Dermis blood vessel endothelial cell (primary cell): ENCODE results near the gene DSCAML1. TPM values are rescaled to one million over a fixed set of nuclear protein-coding genes. Genes with fewer than 3 reads are reported as not detected.
"Not testable (repeated sequence)": the region's sequence is repeated elsewhere in the genome, so short reads cannot be mapped to it uniquely, and the experiment has no call there.

ENCODE experiments used
- DNase-seq: peaks from one replicate; pipeline ENCODE4 v3.0.0; 2010
- total RNA-seq: library from RNA; depleted of rRNA; stranded (reverse); fragments of >200 nt; gene quantifications from 2 replicates; pipeline ENCODE4 v1.2.3, GENCODE V29; 2014

The DSCAML1 gene
- total RNA-seq, 1 donor from 2014 or later: under 0.01 TPM

DNA sequence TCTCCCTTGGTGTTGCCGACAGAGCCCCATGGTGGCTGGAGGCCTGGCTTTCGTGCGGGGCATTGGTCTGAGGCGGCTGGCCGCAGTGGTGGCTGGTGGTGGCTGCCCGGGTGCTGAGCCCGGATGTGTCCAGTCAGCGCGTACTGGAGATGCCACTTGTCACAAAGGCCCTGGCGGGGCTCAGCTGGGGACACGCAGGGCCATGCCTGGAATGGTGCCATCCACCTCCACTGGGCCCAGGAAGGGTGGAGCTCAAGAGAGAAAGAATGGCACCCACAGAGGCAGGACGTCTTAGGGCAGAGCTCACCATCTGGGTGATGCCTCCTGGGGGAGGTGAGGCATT is 376.9 kb downstream of the DSCAML1 start:
- no peak for DNase-seq

DNA sequence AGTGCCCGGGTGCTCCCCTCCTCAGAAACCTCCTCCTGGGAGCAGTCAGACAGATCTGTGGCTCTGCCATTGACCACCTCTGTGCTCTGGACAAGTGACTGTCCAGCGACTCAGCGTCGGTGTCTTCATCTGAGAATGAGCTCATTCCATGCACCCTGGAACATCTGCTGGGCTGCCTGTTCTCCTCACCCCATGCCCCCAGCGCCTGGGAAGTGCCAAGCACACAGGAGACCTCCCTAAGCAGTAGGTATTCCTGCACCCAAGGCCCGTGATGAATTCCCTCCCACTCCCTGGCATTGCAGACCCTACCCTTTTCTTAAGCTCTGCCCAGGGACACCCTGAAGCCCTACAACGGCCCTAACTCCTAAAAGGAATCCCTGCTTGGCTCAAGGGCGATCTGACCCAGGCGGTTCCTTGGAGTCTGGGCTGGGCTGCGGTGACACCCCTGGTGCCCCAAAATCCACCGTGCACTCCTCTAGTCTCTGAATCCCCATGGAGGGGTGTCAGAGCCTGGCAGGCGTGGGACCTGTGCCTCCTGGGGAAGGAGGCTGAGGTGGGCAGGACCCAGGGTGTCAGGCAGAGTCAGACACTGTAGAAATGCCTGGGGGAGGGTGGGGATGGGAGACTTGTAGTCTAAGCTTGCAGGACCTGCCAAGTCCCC is 377.4 kb downstream of the DSCAML1 start:
- no peak for DNase-seq

DNA sequence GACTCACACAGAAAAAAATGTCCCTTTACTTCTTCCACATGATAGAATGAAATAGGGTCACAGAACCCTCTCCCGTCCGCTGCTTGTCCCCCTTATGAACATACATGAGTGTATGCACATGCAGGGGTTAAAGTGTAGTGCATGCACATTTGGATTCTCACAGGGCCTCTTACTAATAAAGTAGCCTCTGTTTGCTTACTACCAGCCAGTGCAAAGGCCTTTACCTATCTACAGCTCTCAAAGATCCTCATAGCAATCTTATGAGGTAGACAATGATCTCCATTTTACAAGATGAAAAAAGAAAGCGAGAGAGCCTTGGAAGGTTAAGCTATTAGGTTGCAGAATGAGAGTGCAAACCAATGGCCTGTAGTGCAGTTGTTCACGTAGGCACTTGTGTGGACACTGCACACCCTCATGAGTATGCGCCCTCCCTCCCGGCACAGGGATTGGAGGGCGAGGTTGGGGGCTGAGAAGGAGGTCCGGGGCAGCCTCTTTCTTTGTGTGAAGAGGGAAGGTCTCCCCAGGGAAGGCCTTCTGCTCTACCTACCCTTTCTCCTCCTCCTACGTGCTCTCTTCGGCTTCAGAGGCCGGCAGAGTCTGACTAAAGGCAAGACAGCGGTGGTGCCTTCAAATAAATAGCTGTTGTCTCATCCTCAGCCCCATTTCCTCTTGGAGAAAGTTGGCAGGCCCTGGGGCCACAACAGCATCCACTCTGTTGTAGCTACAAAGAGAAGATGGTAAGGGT is 378.1 kb downstream of the DSCAML1 start:
- no peak for DNase-seq

DNA sequence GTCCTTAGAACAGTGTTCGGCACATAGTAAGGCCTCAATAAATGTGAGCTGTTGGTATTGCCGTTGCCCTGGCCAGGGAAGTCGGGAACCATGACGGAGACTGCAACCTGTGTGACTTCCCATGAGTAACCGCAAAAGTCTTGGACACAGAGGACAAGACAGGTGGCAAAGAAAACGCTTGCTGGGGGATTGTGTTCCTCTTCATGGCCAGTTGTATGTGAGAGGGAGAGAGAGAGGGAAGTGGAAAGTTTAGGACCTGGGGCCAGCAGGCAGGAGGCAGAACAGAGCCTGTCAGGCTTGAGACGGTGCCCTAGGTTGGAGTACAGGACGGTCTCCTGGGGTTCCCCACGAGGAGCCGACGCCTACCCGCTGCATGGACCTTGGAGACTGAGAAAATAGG is 379.2 kb downstream of the DSCAML1 start:
- no peak for DNase-seq

DNA sequence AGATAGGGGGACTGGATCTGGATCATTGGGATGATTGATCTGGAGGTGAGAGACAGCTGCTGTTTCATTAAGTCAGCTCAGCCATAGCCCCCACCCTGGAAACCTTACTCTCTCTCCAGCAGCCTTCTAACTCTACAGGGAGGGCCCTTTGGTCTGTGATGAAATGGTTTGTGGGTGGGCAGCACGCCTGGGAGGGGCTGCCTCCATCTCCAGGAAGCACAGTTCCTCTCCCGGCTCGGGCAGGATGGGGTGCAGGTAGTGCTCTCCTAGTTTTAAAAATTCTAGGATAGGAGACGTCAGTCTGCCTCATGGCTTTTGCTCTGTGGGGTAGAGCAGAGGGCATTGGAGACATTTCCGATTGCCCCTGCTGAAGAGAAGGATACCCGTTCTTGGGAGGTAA is 379.7 kb downstream of the DSCAML1 start:
- DNase-seq: no peak

DNA sequence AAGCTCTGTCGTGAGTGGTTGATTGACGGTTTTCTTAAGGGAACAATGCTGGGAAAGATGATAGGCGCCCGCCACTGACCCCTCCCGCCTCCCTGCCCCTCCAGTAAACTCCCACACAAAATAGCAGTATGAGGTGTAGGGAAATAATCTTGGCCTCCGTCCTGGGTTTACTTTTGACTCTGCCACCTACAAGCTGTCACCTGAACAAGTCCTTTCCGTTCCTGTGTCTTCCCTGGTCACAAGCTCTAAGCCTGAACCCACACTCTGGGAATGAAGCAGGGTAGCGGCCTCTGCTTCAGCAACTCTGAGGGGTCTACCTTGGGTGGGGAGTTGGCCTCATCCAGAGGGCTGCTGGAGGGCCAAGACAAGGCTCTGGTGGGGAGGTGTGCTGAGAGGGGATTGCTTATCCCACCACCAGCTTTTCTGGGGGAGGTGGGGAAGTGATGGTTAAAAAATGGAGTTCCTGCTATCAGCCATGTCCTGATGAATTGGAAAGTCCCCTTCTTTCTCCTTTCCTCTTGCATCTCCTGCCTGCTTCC is 381.6 kb downstream of the DSCAML1 start:
- no peak for DNase-seq

DNA sequence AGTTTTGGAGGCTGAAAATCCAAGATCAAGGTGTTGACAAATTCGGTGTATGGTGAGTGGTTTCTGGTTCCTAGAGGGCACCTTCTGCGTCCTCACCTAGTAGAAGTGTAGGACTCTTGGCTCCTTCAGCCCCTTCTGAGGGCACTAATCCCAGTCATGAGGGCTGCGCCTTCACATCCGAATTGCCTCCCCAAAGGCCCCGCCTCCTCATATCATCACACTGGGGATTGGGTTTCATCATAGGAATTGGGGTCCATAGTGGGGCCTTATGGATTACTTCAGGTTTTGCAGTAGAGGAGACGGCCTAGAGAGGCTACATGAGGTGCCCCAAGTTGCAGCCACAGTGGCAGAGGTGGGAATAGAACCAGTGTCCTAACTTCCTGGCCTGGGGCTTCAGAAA is 382.3 kb downstream of the DSCAML1 start:
- no peak for DNase-seq

DNA sequence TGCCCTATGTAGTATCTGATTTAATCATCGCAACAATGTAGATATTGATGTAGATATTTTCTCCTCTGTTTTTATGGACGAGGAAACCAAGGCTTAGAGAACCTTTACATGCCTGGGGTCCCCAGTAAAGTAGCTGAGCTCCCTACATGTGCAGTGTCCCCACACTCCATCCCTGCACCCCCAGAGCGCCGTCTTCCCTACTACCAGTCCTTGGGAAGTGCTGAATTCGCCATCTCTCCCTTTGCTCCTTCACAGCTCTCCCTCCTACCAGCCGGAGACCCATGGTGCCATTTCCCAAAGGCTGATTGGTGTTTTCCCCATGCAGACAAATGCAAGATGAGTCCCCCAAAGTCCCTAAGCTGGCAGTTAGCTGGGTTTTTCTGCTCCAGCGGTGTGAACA is 383.4 kb downstream of the DSCAML1 start:
- no peak for DNase-seq

DNA sequence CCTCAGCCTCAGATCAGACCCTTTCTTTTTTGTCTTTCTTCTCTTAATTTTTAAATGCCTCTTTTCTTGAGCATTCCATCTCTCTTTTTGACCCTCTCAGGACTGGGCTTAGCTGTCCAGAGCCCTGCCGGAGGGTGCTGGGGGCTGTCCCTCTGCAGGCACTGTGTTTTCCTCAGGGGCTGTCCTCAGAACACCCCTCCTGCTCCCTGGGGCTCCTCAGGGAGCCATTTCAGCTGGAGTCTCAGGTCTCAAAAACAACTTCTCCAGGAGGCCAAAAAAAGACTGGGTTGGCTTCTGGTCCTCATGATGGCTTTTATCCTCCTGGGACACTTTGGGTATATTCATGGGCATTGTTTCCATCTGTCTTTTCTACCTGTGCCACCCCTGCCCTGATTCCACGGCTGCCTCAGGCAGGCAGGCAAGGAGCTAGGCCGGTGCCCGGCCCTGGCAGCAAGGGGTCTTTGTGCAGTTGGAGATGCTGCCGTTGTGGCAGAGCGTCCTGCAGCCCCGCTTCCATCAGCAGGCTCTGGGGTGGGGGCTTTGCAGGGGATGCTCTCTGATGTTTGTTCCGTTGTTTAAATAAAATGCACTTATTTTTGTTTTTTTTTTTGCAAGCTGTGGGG is 384.3 kb downstream of the DSCAML1 start:
- DNase-seq: no peak

DNA sequence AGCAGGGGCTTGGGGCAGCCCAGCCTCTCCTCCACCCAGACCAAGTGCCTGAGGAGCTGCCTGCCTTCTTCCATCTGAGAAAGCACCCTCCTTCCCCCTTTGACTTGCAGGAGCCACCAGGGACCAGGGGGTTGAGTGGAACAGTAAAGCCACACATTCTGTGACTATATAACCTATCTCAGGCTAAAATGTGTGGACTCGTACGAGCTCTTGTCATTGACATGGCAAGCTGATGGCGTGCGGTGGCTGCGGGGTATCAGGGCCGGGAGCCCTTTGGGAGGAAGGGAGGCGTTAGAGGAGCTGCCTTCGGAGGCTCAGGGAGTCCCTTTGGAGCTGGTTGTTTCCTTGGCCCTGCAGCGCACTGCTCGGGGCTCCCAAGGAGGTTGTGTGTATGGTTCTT is 384.8 kb downstream of the DSCAML1 start:
- DNase-seq: no peak

DNA sequence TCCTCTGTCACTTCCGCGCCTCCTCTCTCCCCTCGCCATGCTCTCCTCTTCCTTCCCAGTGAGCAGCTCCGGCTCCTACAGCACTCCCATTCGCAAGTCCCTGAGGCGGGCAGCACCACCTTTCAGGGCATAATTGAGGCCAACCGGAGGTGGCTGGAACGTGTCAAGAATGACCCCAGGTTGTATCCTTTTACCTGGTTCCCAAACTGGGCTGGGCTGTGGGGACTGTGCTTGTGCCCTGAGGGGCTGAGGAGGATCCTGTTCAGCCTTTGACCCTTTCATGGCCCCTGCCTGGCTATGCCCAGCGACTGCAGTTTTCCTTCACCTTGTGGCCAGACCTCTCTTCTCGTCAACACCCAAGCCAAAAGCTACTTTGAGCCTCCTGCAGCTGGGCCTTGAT is 385.3 kb downstream of the DSCAML1 start:
- DNase-seq: no peak

DNA sequence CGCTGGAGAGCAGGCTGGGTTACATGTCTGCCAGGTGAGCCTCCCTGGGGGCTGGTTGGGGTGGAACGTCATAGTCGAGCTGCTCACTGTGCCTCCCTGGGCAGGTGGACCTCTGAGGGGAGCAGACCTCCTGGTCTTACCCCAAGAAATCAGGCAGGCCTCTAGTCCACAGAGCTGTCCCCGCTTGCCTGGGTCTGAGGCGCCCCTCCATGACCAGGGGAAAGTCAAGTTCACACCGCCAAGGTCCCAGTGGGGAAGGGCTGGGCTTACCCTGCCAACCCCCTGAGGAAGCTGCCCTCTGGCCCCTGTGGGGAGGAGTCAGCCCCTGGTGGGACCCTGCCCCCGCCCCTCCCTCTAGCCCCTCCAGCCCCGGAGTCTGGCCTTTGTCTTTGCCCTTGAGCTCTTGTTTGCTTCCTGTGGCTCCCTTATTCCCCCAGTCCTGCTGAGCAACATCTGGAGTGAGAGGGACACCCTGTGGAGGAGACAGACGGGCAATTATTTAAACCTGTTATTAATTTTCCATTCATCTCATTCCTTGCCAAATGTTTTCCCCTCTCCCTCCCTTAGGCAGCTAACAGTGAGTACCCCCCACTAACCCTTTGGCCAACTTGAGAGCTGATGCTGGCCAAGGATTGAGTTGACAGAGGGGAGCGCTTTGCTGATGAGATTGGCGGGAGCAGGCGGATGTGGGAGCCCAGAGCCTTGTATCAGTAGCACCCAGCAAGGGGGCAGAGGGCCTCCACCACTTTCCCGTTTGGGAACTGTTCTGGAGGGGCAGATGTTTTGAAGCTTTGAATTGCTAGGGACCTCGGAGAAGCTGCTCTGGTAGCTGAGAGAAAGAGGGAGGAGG is 385.9 kb downstream of the DSCAML1 start:
- no peak for DNase-seq

DNA sequence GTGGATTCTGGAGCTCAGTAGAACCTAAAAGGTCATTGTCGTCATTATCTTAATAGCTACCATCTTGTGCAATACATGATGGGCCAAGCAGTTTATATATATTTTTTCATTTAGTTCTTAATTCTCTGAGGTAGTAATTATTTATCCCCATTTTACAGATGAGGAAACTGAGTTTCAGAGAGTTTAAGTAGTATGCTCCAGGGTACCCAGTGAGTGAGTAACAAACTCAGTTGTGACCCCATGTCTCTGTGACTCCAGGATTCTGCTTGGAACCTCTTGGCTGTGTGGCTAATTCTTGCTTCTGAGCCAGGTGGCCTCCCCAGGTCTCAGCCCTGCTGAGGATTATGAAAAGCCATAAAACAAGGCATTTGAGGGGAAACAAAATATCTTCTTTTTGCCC is 386.8 kb downstream of the DSCAML1 start:
- no peak for DNase-seq

DNA sequence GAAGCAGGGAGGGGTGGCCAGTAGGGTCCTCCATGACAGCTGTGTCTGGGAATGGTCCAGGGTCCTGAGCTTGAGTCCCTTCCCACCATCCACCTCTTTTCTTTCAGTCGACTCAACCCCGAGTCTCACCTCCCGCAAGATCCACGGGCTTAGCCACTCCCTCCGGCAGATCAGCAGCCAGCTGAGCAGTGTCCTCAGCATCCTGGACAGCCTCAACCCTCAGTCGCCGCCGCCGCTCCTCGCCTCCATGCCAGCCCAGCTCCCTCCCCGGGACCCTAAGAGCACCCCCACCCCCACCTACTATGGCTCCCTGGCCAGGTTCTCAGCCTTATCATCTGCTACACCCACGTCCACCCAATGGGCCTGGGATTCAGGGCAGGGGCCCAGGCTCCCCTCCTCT is 387.5 kb downstream of the DSCAML1 start:
- DNase-seq: no peak

DNA sequence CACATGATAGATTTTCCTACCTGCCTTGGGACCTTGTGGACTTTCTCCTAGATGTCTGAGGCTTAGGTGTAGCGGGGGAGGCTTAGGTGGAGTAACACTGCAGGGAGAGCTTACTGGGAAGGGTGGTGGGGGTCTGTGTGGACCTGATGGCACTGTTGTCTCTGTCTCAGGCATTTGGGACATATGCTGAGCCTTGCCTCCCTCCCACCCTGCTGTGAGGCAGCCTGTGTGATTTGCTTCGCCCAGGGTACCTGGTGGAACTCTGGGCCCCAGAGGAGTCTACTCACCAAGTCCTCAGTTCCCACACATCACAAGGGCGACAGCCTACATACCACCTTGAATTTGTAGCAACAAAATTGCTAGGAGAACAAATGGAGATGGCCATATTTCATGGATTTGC is 388.7 kb downstream of the DSCAML1 start:
- DNase-seq: no peak

DNA sequence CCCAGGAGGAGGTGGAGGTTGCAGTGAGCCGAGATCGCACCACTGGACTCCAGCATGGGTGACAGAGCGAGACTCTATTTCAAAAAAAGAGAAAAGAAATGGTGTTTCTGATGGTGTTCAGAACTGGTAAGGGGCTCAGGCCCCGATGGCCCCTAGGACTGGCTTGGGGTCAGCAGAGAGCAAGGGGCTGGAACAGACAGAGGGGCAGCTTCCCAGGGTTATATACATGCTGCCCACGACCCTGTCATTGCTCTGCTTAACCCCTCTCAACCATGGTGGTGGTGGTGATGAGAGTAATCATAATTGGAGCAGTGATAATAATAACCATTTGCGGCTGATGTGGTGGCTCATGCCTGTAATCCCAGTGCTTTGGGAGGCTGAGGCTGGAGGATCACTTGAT is 390.0 kb downstream of the DSCAML1 start:
- no peak for DNase-seq

DNA sequence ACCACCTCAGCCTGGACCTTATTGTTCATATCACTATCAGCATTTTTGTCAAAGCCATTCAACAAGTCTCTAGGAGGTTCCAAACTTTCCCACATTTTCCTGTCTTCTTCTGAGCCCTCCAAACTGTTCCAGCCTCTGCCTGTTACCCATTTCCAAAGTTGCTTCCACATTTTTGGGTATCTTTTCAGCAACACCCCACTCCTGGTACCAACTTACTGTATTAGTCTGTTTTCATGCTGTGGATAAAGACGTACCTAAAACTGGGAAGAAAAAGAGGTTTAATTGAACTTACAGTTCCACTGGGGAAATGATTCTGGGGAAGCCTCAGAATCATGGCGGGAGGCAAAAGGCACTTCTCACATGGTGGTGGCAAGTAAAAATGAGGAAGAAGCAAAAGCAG is 391.1 kb downstream of the DSCAML1 start:
- not testable (repeated sequence) for DNase-seq

DNA sequence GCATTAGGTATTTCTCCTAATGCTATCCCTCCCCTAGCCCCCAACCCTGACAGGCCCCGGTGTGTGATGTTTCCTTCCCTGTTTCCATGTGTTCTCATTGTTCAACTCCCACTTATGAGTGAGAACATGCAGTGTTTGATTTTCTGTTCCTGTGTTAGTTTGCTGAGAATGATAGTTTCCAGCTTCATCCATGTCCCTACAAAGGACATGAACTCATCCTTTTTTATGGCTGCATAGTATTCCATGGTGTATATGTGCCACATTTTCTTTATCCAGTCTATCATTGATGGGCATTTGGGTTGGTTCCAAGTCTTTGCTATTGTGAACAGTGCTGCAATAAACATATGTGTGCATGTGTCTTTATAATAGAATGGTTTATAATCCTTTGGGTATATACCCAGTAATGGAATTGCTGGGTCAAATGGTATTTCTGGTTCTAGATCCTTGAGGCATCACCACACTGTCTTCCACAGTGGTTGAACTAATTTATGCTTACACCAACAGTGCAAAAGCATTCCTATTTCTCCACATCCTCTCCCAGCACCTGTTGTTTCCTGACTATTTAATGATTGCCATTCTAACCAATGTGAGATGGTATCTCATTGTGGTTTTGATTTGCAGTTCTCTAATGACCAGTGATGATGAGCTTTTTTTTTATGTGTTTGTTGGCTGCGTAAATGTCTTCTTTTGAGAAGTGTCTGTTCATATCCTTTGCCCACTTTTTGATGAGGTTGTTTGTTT is 397.7 kb downstream of the DSCAML1 start:
- not testable (repeated sequence) for DNase-seq

DNA sequence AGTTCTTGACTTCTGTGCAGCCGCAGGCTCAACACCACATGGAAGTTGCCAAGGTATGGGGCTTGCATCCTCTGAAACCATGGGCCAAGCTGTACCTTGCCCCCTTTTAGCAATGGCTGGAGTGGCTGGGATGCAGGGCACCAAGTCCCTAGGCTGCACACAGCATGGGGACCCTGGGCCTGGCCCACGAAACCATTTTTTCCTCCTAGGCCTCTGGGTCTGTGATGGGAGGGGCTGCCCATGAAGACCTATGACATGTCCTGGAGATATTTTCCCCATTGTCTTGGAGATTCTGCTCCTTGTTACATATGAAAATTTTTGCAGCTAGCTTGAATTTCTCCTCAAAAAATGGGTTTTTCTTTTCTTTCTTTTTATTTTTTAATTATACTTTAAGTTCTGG is 398.4 kb downstream of the DSCAML1 start:
- DNase-seq: not testable (repeated sequence)

DNA sequence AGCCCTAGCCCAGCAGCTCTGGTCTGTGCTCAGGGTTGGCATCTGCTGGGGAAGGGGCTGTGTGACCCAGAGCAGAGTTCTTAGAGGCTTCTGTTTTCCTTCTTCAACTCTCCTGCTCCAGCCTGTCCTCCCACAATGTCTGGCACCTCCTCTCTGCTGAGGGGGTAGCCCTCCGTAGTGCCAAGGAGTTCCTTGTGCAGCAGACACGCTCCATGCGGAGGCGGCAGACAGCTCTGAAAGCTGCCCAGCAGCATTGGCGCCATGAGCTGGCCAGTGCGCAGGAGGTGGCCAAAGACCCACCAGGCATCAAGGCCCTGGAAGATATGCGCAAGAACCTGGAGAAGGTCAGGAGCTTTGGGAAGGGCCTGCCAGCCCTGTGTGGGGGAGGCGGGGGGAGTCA is 400.0 kb downstream of the DSCAML1 start:
- DNase-seq: no peak

DNA sequence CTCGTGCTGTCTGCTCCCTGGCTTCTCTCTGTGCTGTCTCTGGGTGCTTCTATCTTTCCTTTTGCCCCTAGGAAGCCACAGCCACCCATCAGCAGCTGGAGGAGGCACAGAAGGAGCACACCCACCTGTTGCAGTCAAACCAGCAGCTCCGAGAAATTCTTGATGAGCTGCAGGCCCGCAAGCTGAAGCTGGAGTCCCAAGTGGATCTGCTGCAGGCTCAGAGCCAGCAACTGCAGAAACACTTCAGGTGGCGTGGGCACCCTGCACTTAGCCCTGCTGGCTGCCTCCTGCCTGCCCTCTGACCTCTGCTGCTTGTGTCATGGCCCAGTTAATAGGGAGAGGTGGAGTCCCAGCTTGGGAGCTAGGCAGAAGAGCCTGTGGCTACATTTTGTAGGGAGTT is 401.5 kb downstream of the DSCAML1 start:
- DNase-seq: no peak

DNA sequence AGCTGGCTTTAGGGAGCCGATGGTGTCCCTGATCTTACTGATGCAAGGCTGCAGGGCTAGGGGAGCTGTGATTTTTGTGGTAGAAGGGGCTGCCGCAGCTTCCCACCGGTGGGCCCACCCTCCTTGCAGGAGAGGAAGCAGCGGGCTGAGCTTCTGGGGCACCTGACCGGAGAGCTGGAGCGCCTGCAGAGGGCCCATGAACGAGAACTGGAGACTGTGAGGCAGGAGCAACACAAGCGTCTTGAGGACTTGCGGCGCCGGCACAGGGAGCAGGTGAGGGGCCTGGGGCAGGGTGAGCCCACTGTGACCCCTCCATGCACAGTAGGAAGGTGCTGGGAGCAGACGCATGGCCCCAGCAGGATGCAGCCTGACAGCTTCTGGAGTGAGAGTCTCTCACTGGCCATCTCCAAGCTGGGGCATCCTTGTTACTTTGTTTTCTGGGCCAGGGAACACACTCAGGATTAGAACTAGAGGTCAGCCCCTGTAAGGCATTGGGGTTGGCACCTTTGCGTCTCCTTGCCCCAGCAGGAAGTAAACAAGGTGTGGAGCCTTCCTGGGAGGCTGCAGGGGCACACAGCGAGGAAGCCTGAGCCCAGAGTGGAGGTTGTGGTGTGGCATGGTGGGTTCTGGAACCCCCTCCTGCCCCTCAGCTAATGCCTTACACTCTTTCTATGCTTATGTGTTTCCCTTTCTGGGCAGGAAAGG is 402.6 kb downstream of the DSCAML1 start:
- no peak for DNase-seq
